Activated CD4-positive, alpha-beta T cell treated with anti-CD3 and anti-CD28 coated beads for 1 hour (primary cell): ENCODE data around the gene SNX8.

Source experiments
- DNase-seq: peaks from one replicate; pipeline ENCODE4 v3.0.0-alpha.2; 2020

Gene SNX8

DNA sequence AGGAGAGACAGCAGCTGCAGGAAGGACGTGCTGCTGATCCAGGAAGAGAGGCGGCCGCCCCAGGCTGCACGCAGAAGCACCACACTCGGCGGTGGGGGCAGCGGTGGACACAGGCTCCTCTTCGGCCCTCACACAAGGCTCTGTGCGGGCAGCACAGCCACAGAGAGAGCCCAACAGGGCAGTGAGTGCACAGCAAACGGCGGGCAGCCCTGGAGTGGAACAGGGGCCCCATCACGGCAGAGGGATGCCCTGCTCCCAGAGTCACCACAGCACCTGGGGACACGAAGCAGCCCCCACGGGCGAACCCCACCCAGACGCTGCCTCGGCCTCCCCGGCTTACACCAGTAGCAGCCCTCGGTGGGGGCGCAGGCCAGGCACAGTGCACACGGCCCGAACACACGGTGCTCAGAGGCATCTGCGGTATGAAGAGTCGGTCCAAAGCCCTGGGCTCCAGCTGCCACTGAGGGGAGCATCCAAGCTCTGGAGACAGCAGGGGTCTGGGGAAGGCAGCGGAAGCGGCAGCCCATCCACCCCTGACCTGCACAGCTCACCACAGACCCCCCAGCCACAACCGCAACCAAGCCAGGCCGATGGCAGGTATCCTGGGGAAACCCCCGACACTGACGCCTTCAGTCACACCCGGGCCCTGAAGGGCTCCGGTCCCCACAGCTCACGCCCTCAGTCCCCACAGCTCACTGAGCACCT lies 55.4 kb downstream of the SNX8 start:
- DNase-seq, result no peak

- DNase-seq, result no peak
Observed at GRCh38 chr7:2257651-2258050, 56.6 kb downstream of the SNX8 start.

DNA sequence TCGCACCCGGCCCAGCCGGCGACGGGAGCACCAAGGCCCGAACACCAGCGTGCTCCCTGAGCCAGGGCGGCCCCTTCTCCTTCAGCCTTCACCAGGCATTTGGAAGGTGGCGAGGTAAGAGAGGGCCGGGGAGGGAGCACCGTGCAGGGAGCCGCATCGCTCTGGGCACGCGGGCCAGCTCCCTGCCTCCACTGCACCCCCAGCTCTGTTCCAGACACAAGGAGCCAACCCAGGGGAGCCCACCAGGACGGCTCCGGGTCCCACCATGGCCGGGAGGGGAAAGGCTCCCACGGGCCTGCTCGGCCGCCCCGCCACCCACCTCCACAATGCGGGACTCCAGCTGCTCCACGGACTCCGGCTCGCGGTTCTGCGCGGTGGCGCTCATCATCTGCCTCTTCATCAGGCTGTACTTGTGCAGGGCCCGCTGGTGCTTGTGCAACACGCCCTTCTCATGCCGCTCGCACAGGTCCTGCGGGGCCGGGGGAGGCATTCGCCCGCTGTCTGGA lies 57.1 kb downstream of the SNX8 start:
- DNase-seq, result no peak

GRCh38 chr7:2256306-2257045 lies 57.8 kb downstream of the SNX8 start:
- DNase-seq, result no peak

DNA sequence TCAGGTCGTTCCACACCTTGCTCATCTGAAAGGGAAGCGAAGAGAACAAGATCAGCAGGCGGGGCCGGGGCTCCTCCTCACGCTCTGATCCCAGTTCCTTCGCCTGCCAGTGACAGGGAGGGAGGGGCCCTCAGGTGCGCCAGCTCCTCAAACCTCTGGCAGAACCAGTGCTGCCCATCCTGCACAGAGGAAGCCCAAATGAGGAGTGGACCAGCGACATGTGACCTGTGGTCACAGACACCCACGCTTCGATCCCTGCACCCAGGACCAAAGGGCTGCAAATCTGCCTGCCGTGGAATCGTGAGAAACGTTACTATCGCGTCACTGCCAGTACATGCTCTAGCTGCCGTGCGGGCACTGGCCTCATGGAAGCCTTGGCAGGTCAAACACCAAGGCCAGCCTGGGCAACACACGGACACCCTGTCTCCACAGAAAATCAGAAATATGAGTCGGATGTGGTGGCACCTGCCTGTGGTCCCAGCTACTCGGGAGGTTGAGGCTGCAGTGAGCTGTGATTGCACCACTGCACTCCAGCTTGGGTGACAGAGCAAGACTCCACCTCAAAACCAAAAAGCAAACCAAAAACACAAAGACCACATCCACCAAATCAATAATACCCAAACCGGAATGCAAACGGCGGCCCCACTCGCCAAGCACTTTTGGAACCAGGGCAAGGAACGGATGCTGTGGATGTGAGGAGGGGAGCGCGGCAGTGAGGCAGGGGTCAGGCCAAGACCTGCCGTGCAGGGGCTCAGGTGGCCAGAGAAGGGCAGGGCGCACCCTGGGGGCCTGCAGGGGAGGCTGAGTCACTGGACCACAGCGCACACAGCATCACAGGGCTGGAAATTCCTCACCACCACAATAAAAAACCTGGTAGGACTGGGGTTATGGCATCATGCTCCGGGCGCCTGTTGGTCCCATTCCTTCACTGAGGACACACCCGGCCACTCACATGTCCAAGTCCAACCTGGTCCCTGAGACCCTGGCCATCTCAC lies 58.8 kb downstream of the SNX8 start:
- no peak for DNase-seq

DNA sequence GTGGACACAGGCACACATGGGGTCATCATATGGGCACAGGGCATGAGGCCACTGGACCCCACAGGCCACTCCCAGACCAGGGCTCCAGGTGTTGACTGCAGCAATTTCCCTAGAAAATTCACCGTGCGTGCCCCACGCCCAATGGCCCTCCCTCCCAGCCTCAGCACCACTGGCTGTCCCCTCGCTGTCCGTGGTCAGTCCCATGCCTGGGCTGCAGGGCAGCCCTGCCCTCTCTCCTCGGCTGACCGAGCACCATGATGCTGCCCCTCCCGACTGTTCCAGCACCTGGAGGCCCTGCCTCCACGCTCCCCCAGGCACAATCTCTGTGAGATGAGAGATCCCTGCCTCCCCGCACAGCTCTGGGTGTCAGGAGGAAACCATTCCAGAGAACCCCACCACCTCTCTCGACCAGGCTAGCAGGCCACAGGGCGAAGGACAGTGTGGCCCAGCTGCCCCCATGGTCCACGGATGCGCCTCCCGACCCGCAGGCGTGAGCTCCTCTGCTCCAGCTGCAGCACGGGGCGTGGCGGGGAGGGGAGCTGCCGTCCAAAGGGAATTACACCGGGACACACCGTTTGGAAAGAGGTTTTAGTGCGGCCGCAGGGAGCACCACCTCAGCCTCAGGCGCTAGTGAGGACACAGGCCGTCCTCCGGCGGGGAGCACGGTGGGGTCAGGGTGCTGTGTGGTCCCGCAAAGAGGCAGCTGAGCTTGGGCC lies 59.7 kb downstream of the SNX8 start:
- DNase-seq, result no peak

DNA sequence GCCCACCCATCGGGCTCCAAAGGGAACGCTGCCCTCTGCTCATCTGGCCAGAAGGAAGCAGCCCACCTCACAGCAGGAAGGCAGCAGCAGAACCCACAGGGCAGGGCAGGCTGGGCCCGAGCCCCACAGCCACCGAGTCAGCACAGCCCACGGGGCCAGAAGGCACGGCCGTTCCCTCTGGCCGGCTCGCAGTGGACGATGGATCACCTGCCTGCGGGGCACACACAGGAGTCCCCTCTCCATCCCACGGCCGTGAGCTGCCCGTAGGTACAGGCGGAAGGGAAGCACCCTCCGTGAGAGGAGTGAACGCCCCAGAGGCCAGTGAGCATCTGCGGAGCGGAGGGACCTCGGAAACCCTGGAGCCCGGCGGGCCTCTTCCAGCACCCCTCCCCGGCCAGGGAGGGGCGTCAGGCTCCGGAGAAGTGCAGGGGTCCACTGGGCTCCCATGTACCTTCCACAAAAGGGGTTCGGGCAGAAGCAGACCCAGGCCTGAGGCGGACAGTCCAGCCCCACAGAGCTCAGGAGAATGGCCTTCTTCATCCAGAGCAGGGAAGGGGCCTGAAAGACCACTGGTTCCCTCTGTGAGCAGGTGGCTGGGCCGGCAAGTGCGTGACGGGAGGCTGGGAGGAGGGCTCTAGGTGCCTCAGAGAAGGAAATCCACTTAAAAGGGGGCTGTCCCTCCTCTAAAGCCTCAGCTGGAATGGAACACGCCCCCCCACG lies 60.6 kb downstream of the SNX8 start:
- DNase-seq, result no peak

- DNase-seq, result no peak
Observed at GRCh38 chr7:2253021-2253420, 61.2 kb downstream of the SNX8 start.

GRCh38 chr7:2251841-2252771 lies 62.1 kb downstream of the SNX8 start:
- DNase-seq, result no peak

- DNase-seq, result no peak
Observed at GRCh38 chr7:2251381-2251780, 62.9 kb downstream of the SNX8 start.

DNA sequence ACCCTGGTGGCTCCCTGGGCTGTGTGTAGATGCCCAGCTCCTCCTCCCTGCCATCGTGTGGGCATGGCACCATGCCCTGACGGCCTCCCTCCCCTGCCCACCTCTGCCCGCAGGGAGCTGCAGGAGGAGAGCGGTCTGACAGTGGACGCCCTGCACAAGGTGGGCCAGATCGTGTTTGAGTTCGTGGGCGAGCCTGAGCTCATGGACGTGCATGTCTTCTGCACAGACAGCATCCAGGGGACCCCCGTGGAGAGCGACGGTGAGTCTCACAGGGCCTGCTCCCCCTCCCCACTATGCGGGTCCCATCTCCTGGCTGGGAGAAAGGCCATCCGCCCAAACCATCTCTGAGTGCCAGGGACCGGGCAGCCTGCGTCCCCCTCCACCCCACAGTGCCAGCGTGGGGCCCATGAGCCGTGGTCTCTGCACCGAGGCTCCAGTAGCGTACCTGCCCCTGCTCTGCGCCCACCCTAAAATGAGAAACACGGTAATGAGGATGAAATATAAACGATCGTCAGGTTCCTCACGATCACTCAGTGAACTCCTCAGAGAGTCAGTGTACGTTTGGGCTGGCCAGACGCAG lies 64.4 kb downstream of the SNX8 start:
- no peak for DNase-seq

GRCh38 chr7:2248984-2249694 lies 65.1 kb downstream of the SNX8 start:
- no peak for DNase-seq

DNA sequence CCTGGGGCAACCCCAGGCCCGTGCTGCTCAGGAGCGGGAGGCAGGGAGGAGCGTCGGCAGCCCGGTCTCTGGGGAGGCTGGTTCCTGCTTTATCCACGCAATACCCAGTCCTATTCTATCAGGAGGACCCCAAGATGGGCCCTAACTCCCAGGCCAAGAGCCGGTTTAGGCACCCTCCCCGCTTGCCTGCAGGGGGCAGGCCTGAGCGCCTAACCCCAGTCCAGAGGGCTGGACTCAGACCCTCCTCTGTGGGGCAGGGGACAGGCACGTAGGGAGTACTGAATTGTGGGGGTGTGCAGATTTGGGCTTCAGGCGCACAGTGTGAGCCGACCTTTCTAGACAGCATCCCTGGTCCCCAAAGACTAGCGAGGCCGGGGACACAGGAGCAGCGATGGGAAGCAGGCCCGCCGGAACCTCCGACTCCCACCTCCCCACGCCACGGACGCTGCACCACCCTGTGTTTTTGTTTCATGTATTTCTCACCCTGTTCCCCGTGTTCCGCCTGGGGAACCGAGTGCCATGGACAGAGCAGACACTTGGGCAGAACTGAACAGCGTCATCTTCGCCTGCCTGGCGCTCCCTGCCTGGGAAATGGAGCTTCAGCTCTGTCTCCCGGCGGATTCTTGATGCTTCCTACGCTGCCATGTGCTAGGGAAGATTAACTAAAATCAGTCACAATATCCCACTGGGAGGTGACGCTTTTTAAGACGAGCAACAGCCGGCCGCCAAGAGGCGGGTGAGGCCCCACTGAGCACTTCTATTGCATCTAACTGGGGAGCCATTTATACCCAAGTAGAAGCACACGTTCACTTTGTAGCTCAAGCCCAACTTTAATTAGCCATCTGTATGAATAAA lies 66.9 kb downstream of the SNX8 start:
- DNase-seq, result no peak

DNA sequence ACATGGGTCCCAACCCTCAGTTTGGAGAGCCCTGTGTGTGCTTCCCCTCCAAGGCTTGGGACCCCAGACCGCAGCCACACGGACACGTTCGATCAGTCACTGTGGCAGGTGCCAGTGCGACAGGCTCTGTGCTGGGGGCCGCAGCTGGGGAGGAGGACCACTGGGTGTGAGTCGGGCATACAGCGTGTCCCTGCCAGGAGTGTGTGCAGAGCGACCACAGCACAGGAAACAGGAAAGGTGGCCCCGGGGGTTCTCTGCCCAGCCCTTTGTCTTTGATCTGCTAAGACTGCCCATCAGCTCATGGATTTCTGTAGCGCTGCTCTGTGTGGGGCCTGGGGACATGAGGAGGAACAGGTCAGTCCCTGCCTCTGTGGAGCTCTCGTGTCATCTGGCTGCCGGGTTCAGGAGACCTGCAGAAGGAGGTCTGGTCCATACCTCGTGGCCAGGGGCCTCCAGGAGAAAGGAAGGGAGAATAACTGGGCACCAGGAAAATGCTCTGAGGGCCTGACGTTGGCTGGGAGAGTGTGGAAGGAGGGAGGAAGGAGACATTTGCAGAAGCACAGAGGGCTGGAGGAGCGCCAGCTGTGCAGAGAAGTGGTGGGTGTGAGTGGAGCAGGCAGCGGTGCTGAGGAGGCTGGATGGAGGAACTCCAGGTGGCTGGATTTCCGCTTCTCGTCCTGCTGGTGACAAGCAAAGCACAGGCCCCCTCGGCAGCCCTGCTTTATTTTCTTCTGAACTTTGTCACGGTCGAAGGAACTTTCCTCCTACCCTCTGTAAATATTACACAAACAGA lies 68.2 kb downstream of the SNX8 start:
- DNase-seq, result no peak

GRCh38 chr7:2244404-2244995 lies 69.7 kb downstream of the SNX8 start:
- no peak for DNase-seq

- DNase-seq, result no peak
Observed at GRCh38 chr7:2243458-2243857, 70.8 kb downstream of the SNX8 start.
